K562 (cell line): ENCODE measurements around the gene PCNX4. TPM values are rescaled to one million over a fixed set of nuclear protein-coding genes. Genes with fewer than 3 reads are reported as not detected.
A peak's percentile ranks its signal among the peaks of the same experiment; 100 is the strongest.

Experiments used
- BRF1 ChIP-seq: IDR thresholded peaks from 3 replicates; pipeline ENCODE4 v1.6.1; 2011; ENCODE audit warnings: borderline replicate concordance, mild to moderate bottlenecking; ENCODE audit not compliant: insufficient read length; ENCODE audit errors: extremely low read depth
- CBFA2T3 ChIP-seq: fragments of 450-650 bp; IDR thresholded peaks from 2 replicates; pipeline ENCODE4 v1.6.1; 2017
- CBX8 ChIP-seq: fragments of 200-600 bp; sonication (generic); IDR thresholded peaks from 2 replicates; pipeline ENCODE4 v1.6.1; 2012; ENCODE audit warnings: borderline replicate concordance, mixed run types, low read depth, mild to moderate bottlenecking, moderate library complexity, mixed read lengths, low read length, control low read depth, inconsistent platforms; ENCODE audit not compliant: poor library complexity, severe bottlenecking; ENCODE audit errors: extremely low read depth
- CCAR2 ChIP-seq: fragments of 200-400 bp; formaldehyde crosslinking; IDR thresholded peaks from 2 replicates; pipeline ENCODE4 v1.6.1; 2017; ENCODE audit warnings: mild to moderate bottlenecking, low read depth, low read length
- E4F1 ChIP-seq: fragments of 250-450 bp; sonication (Bioruptor Pico); IDR thresholded peaks from 2 replicates; pipeline ENCODE4 v1.5.0; 2021; ENCODE audit warnings: mild to moderate bottlenecking, borderline replicate concordance
- HDAC8 ChIP-seq: fragments of 450-650 bp; IDR thresholded peaks from 2 replicates; pipeline ENCODE4 v1.6.1; 2016; ENCODE audit warnings: mild to moderate bottlenecking, missing genetic modification characterization, moderate library complexity, missing compliant biosample characterization
- HDGF ChIP-seq: fragments of 450-650 bp; IDR thresholded peaks from 2 replicates; pipeline ENCODE4 v1.6.1; 2016
- HNRNPL ChIP-seq: fragments of 200-400 bp; formaldehyde crosslinking; IDR thresholded peaks from 2 replicates; pipeline ENCODE4 v1.6.1; 2017; ENCODE audit warnings: low read depth, mild to moderate bottlenecking, low read length
- KHSRP ChIP-seq: fragments of 450-650 bp; IDR thresholded peaks from 2 replicates; pipeline ENCODE4 v1.6.1; 2017
- MEF2D ChIP-seq: conservative IDR thresholded peaks from 2 replicates; pipeline ENCODE4 v1.6.1; 2016; ENCODE audit warnings: low read depth, missing genetic modification characterization, missing compliant biosample characterization
- PBX2 ChIP-seq, 2 experiments: IDR thresholded peaks in 1 of 2; conservative IDR thresholded peaks in 1 of 2; 2 replicates each; pipeline ENCODE4 v1.6.1; 2016; ENCODE audit warnings: low read depth in 2 of 2, mild to moderate bottlenecking in 1 of 2, missing compliant biosample characterization in 1 of 2, missing genetic modification characterization in 1 of 2, moderate library complexity in 1 of 2
- SIN3A ChIP-seq, 2 experiments: fragments of 150-350 bp in 1 of 2; IDR thresholded peaks; 2 replicates each; pipeline ENCODE4 v1.6.1; 2011 to 2016; ENCODE audit warnings: borderline replicate concordance in 2 of 2, low read depth in 2 of 2, low read length in 2 of 2, mild to moderate bottlenecking in 2 of 2, moderate library complexity in 2 of 2; ENCODE audit not compliant: control insufficient read depth in 1 of 2
- STAG1 ChIP-seq: sonication (generic); formaldehyde crosslinking; IDR thresholded peaks from 2 replicates; pipeline ENCODE4 v1.5.0; 2020; ENCODE audit warnings: missing genetic modification reagents, borderline replicate concordance
- TAF1 ChIP-seq: IDR thresholded peaks from 2 replicates; pipeline ENCODE4 v1.6.1; 2011; ENCODE audit warnings: mild to moderate bottlenecking, low read length, moderate library complexity; ENCODE audit not compliant: insufficient read depth, control insufficient read depth, severe bottlenecking; ENCODE audit errors: extremely low read depth
- ZNF212 ChIP-seq: fragments of 450-650 bp; formaldehyde crosslinking; IDR thresholded peaks from 2 replicates; pipeline ENCODE4 v1.4.0; 2020; ENCODE audit warnings: mild to moderate bottlenecking
- ZNF239 ChIP-seq: fragments of 250-450 bp; sonication (Bioruptor Pico); IDR thresholded peaks from 2 replicates; pipeline ENCODE4 v1.4.0; 2020; ENCODE audit warnings: mild to moderate bottlenecking
- polyA plus RNA-seq, 8 experiments: library from polyadenylated mRNA; depleted of rRNA in 4 of 8; stranded (reverse) in 5 of 8; unstranded in 3 of 8; fragments of >200 nt; fragmentation: Nextera tagmentation in 2 of 8; fragmentation: Illumina TruSeq in 1 of 8; extraction: Ambion mirVana in 2 of 8; extraction: Trizol in 1 of 8; gene quantifications; 2 replicates each; pipeline versions ENCODE4 v1.2.1 to v1.2.3, GENCODE V29; 2011 to 2014; ENCODE audit warnings: inconsistent platforms in 1 of 8, missing spikeins in 1 of 8
- total RNA-seq, 7 experiments: library from RNA; depleted of rRNA in 6 of 7; stranded (reverse); fragments of >200 nt in 6 of 7; fragmentation: Illumina TruSeq in 2 of 7; extraction: Trizol in 2 of 7; gene quantifications; 2 replicates each; pipeline versions ENCODE4 v1.2.1 to v1.2.3, GENCODE V29; 2011 to 2021; ENCODE audit warnings: low replicate concordance in 1 of 7
- TF ChIP-seq, protein P1 (sequence below): sonication (generic); formaldehyde crosslinking; IDR thresholded peaks from 2 replicates; pipeline ENCODE4 v1.8.1; 2023; ENCODE audit warnings: mild to moderate bottlenecking, missing genetic modification reagents
- TF ChIP-seq, protein P2 (sequence below): sonication (generic); formaldehyde crosslinking; IDR thresholded peaks from 2 replicates; pipeline ENCODE4 v1.5.0; 2020; ENCODE audit warnings: missing genetic modification reagents

PCNX4 gene
- total and polyA plus RNA-seq, 9 of the 15 experiments (the other 6 are each of a cell fraction or from before 2014, with no cell fraction given), result 10.0 to 41.2 (median 22.4) TPM

DNA sequence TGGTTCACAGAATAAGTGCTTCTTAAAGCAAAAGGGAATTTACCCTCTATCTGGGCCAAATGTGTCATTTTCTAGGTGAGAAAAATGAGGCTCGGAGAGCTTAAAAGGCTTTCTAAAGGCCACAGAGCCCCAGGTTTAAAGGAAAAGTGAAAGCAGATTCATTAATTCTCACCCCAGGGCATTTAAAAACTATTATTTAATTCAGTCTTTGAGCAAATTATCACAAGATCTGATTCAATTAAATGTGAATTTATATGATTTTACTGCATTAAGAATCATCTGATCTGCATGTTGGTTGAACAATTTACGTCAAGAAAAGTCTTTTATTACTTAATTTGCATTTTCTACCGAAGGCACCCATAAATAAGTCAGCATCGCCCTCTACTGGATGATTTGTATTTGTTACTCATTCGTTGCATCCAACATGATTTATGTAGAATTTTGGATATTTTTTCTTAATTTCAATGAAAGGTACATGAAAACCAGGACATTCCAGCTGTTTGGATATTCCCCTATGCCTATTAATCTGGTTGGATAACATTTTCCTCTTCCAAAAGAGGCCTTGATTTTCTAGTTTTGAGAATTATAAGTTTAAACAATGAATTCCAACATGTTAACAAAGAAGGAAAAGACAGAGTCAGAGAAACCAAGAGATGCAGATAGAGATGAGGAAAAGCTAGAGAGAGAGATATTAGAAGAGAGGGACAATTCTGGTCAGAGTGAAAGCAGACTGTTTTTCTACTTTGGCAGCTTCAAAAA, 92.6 kb downstream of the PCNX4 start (continued):
- TF ChIP-seq, protein P1, sequence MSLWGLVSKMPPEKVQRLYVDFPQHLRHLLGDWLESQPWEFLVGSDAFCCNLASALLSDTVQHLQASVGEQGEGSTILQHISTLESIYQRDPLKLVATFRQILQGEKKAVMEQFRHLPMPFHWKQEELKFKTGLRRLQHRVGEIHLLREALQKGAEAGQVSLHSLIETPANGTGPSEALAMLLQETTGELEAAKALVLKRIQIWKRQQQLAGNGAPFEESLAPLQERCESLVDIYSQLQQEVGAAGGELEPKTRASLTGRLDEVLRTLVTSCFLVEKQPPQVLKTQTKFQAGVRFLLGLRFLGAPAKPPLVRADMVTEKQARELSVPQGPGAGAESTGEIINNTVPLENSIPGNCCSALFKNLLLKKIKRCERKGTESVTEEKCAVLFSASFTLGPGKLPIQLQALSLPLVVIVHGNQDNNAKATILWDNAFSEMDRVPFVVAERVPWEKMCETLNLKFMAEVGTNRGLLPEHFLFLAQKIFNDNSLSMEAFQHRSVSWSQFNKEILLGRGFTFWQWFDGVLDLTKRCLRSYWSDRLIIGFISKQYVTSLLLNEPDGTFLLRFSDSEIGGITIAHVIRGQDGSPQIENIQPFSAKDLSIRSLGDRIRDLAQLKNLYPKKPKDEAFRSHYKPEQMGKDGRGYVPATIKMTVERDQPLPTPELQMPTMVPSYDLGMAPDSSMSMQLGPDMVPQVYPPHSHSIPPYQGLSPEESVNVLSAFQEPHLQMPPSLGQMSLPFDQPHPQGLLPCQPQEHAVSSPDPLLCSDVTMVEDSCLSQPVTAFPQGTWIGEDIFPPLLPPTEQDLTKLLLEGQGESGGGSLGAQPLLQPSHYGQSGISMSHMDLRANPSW (CRISPR knock-in tag), result no peak
- no peak for TF ChIP-seq BRF1
- TF ChIP-seq PBX2 (CRISPR knock-in tag; IDR thresholded peaks at IDR 0.05; ENCODE audit: low read depth), result no peak
- peak; percentile 75 for TF ChIP-seq PBX2 (tag; conservative IDR thresholded peaks at IDR 0.05; ENCODE audit: low read depth)
- TF ChIP-seq ZNF212 (CRISPR knock-in tag), result no peak
- no peak for TF ChIP-seq SIN3A (IDR thresholded peaks at IDR 0.05; ENCODE audit: borderline replicate concordance in 2 of 2, control insufficient read depth in 1 of 2, low read depth in 2 of 2, low read length in 2 of 2)
- no peak for TF ChIP-seq MEF2D (tag)
- TF ChIP-seq STAG1 (CRISPR knock-in tag), result no peak
- no peak for TF ChIP-seq KHSRP
- TF ChIP-seq, protein P2, sequence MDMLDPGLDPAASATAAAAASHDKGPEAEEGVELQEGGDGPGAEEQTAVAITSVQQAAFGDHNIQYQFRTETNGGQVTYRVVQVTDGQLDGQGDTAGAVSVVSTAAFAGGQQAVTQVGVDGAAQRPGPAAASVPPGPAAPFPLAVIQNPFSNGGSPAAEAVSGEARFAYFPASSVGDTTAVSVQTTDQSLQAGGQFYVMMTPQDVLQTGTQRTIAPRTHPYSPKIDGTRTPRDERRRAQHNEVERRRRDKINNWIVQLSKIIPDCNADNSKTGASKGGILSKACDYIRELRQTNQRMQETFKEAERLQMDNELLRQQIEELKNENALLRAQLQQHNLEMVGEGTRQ (CRISPR knock-in tag), result no peak
- no peak for TF ChIP-seq HDGF
- no peak for TF ChIP-seq TAF1
- TF ChIP-seq HNRNPL, result no peak
- TF ChIP-seq CBX8, result no peak
- TF ChIP-seq CCAR2, result no peak
- TF ChIP-seq E4F1, result no peak
- TF ChIP-seq ZNF239 (CRISPR knock-in tag), result no peak
- no peak for TF ChIP-seq CBFA2T3
- no peak for TF ChIP-seq HDAC8
